GM21528 (cell line): ENCODE data around the gene SPEF2.

Experiments used
- ATAC-seq: cut with Tn5 transposase; IDR thresholded peaks from one replicate; pipeline ENCODE4 v1.9.1; 2021; ENCODE audit warnings: mild to moderate bottlenecking, moderate library complexity; ENCODE audit not compliant: unreplicated experiment, low FRiP score

SPEF2 gene

DNA sequence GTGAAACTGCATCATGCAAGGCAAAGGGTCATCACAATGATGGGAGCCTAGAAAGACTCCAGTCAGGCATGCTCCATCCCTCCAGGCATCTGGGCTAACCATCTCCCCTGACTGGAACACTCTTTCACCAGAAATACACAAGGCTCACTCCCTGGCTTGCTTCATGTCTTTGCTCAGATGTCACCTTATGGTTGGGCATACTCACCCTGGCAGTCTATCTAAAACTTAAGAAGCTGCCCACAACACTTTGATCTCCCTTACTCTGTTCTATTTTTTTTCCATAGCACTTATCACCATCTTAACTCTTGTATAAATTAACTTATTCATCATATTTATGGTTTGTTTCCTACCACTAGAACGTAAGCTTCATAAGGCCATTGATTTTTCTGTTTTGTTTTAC lies 90.0 kb downstream of the SPEF2 start:
- ATAC-seq: no peak

DNA sequence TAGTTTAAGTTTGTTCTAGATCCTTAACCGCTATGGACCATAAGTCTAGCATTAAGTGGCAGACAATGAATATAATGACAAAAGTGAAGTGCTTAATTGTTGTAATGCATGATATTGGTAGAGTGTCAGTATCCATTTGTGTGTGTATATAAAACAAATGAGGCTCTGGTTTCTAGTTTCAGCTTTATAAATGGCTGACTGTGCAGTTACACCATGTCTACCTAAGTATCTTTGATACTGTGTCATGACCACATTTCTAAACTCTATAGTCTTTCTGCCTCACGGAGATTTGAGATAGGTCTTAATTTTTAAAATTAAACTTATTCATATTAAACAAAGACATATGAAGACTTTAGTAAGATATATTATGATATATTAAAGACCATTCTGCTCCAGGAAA lies 92.0 kb downstream of the SPEF2 start:
- no peak for ATAC-seq

DNA sequence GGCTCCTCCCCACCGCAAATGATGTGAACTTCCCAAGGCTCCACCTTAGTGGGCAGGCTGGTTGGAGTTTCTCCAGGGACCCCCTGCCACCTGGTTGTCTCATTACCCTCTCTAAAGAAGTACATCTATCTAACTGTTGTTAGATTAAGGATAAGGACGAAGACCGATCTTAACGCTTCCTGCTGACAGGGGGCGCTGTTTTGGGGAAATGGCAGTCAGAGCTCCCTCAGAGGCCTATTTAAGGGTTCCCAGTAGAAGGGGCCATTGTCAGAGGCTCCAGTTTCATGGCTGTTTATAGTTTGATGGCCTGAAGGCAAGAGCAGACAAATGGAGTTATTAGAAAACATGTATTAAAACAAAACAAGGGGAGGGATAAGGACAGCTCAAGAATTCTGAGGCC lies 100.1 kb downstream of the SPEF2 start:
- no peak for ATAC-seq

DNA sequence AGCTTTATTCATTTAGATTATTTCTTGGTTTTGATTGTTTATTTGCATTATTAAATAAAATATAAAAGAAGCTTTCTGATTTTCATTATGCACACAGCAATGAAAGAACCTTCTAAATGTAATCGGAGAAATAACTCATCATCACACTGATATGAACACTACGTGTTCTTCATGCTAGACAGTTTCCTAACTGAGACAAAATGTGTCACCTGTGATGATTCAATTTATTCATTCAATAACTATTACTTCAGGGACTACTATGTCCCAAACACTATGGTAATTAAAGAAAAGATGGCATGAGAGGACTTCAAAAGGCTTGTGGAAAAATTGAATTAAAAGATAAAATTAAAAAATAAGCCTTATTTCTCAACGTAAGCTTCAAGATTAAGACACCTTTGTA lies 118.1 kb downstream of the SPEF2 start:
- ATAC-seq: no peak

DNA sequence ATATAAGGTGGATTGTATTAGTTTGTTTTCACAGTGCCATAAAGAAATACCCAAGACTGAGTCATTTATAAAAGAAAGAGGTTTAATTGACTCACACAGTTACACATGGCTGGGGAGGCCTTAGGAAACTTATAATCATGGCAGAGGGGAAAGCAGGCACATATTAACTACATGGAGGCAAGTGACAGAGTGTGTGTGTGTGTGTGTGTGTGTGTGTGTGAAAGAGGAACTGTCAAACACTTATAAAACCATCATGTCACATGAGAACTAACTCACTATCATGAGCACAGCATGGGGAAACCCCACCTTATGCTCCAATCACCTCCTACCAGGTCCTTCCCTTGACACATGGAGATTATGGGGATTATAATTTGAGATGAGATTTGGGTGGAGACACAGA lies 118.6 kb downstream of the SPEF2 start:
- no peak for ATAC-seq

- no peak for ATAC-seq
These were observed 123.6 kb downstream of the SPEF2 start for GRCh38 chr5:35741126-35741716.

DNA sequence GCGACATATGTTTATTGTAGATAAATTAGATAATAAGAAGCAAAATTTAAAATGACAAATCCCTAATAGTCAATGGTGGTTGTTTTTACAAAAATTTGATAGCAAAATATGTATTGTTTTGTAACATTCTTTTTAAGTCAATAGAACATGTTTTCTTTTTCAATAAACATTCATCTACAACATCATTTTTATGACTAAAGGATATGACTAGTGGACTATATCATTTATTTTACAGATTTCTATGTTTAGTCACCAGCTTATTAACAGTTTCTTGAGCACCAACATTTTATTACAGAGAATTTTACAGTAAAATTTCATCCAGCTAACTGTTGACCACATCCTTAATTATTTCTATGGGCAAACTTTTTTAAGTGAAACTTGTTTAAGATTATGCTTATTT lies 124.3 kb downstream of the SPEF2 start:
- no peak for ATAC-seq

GRCh38 chr5:35743644-35744043 lies 126.0 kb downstream of the SPEF2 start:
- ATAC-seq: no peak

- ATAC-seq: no peak
These were observed 127.5 kb downstream of the SPEF2 start for GRCh38 chr5:35745193-35745592.

DNA sequence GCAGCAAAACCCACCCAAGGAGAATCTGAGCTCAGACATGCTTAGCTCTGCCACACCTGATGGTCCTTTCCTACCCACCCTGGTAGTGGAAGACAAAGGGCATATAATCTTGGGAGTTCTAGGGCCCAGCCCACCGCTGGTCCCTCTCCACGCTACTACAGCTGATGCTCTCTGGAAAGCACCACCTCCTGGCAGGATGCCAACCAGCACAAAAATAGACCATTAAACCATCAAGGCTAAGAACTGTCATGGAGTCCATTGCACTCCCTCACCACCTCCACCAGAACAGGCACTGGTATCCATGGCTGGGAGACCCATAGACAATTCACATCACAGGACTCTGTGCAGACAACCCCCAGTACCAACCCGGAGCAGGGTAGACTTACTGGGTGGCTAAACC lies 128.0 kb downstream of the SPEF2 start:
- no peak for ATAC-seq

DNA sequence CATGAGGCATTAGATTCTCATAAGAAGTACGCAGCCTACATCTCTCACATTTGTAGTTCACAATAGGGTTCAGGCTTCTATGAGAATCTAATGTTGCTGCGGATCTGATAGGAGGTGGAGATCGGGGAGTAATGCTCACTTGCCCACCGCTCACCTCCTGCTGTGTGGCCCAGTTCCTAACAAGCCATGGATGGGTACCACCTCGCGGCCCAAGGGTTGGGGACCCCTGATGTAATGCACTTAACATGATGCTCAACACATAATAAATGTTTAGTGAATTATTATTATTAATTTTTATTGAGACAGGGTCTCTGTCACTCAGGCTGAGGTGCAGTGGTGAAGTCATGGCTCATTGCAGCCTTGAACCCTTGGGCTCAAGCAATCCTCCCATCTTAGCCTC lies 134.3 kb downstream of the SPEF2 start:
- ATAC-seq: no peak

- ATAC-seq: no peak
These were observed 135.8 kb downstream of the SPEF2 start for GRCh38 chr5:35753500-35753899.

GRCh38 chr5:35754481-35754880 lies 136.8 kb downstream of the SPEF2 start:
- ATAC-seq: no peak

DNA sequence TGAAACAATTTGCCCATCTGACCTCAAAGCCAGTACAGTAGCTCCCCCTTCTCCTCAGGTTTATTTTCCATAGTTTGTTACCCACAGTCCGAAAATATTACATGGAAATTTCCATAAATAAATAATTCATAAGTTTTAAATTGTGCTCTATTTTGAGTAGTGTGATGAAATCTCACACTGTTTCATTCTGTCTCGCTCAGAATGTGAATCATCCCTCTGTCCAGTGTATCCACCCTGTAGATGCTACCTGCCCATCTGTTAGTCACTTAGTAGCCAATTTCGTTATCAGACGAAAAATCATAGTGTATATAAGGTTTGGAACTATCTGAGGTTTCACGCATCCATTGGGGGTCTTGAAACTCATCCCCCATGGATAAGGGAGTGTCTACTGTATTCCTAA lies 138.3 kb downstream of the SPEF2 start:
- ATAC-seq: no peak

DNA sequence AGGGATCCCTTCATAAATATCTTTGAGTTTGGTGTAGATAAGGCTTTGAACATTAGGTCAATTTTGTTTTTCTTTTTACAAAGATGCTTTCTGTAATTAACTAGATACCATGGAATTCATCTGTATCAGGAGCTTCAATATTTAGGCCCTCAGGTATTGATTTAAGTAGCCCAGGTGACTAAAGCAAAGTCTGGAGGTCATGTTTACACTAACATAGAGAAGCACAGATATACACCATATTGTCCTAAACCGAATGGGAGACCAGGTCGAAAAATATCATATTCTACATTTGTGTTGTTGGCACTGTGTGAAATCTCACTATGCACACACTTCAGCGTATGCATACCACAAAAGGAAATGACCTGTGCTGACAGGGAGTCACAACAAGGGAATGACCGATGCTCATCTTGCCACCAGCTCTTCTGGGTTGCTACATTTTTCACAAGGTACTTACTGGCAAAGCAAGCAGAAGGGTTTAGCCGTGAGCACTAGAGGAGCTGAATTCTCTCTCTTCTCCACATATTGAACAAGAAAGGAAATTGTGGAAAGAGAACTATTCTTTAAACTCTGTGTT lies 140.6 kb downstream of the SPEF2 start:
- no peak for ATAC-seq

GRCh38 chr5:35761541-35761940 lies 143.9 kb downstream of the SPEF2 start:
- no peak for ATAC-seq

DNA sequence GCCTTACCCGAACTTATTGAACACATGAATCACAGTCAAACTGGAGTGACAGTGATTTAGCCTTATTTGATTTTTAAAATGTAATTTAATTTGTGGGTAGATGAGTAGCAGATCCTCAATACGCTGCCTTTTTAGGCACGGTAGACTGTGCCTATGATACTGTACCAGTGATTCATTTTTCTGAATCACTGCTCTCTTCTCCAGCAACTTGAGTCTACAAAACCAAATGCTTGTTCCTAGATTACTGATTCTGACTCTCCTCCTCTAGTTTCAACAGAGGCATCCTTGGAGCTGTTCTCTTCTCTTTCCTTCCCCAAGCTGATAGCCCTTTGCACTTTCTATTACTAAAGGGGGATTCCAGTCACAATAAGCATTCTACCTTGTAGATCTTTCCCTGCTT lies 144.7 kb downstream of the SPEF2 start:
- ATAC-seq: no peak

- ATAC-seq: no peak
These were observed 148.3 kb downstream of the SPEF2 start for GRCh38 chr5:35765921-35766320.

- no peak for ATAC-seq
These were observed 153.6 kb downstream of the SPEF2 start for GRCh38 chr5:35771300-35771699.

DNA sequence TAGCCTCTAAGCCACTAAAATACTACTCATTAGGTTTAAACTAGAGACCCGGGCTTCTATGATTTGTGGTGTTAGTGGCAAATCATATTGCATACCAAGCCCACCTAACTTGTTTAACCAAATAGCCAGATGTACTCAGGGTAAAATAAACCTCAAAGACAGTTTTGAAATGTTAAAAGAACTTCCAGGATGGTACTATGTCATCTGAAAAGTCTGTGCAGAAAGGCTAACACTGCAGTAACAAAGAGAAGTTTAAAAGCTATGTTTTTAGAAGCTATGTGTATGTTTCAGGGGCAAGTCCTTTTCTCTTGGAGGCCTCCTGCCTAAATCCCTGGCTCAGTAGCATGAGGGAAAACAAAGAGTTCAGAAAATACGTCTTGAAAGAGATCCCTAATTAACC lies 154.2 kb downstream of the SPEF2 start:
- ATAC-seq: no peak

- no peak for ATAC-seq
These were observed 156.3 kb downstream of the SPEF2 start for GRCh38 chr5:35773967-35774366.

DNA sequence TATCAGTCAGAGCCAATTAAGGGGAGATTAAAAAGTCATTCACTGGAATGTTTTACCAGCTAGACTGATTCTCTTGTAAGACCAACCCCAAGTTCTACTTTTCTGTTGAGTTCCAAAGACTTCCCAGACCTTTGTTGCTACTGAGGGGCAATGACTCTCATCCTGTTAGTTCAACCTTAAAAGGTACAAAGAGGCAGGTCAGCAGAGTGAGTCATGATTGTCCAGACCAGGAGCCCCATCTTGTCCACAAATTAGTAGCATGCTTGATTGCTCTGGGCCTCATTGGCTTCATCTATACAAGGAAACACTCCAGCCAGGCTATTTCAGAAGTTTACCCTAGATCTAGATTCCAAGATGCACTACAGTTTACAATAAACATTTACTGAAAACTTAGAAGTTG lies 159.1 kb downstream of the SPEF2 start:
- ATAC-seq: no peak
